Endothelial cell of umbilical vein (primary cell): ENCODE results near the gene VWA5A. TPM values are rescaled to one million over a fixed set of nuclear protein-coding genes. Genes with fewer than 3 reads are reported as not detected.

ENCODE experiments used
- BruUV-seq: library from RNA; stranded (reverse); fragments of 400-500 nt; replicated peaks from 2 replicates; lab custom pipeline; 2021; lab: Mats Ljungman, UMichigan
- CTCF ChIA-PET: fragments of 300-600, 350-600 bp; sonication (Branson Sonifier 250); formaldehyde crosslinking; loops from one replicate; lab custom pipeline; 2021; ENCODE audit warnings: antibody characterized with exemption, inconsistent platforms; lab: Charles Lee
- POLR2A ChIA-PET: fragments of 300-600, 350-600 bp; sonication (Branson Sonifier 250); formaldehyde crosslinking; loops from one replicate; lab custom pipeline; 2021; ENCODE audit warnings: antibody characterized with exemption, inconsistent platforms; lab: Charles Lee
- DNase-seq: peaks from one replicate; pipeline ENCODE4 v3.0.0-alpha.2; 2011; ENCODE audit warnings: low read depth, low spot score
- FAIRE-seq: peaks from 2 replicates; lab custom pipeline; 2011; peaks lifted over from hg19 to GRCh38; lab: Jason Lieb, UNC
- H2AFZ ChIP-seq: 2 replicates; pipeline ENCODE4 v1.6.0; 2012; ENCODE audit warnings: low read depth, low read length, control low read depth, inconsistent platforms
- H3K27ac ChIP-seq: 2 replicates; pipeline ENCODE4 v1.5.1; 2011; ENCODE audit warnings: low read depth, mild to moderate bottlenecking, control low read depth, low read length, moderate library complexity; ENCODE audit not compliant: insufficient read depth
- H3K27me3 ChIP-seq, 2 experiments: 2 replicates each; pipeline versions ENCODE4 v1.6.0 to v1.6.1; 2011; ENCODE audit warnings: low read length in 2 of 2, mixed read lengths in 1 of 2; ENCODE audit not compliant: control insufficient read depth in 2 of 2, insufficient read depth in 2 of 2
- H3K36me3 ChIP-seq, 2 experiments: 2 replicates in 1 of 2; 3 replicates in 1 of 2; pipeline ENCODE4 v1.5.1; 2011; ENCODE audit warnings: low read length in 2 of 2, mild to moderate bottlenecking in 1 of 2, moderate library complexity in 1 of 2; ENCODE audit not compliant: control insufficient read depth in 2 of 2, insufficient read depth in 2 of 2; ENCODE audit errors: extremely low read depth in 1 of 2
- H3K4me1 ChIP-seq: 3 replicates; pipeline ENCODE4 v1.5.1; 2011; ENCODE audit warnings: mild to moderate bottlenecking, low read length; ENCODE audit not compliant: control insufficient read depth, insufficient read depth; ENCODE audit errors: extremely low read depth
- H3K4me2 ChIP-seq: 2 replicates; pipeline ENCODE4 v1.6.1; 2011; ENCODE audit warnings: low read length, control low read depth, mixed read lengths; ENCODE audit not compliant: insufficient read depth
- H3K4me3 ChIP-seq, 3 experiments: fragments of 200-600 bp in 1 of 3; sonication (generic), shearing (Covaris generic) in 1 of 3; replicated peaks in 1 of 3; 2 replicates each; pipeline ENCODE4 v1.5.1; 2011 to 2016; ENCODE audit warnings: control low read depth in 3 of 3, low read length in 3 of 3, mild to moderate bottlenecking in 2 of 3, inconsistent platforms in 1 of 3, low read depth in 1 of 3, moderate library complexity in 1 of 3; ENCODE audit not compliant: insufficient read depth in 1 of 3
- H3K79me2 ChIP-seq: 2 replicates; pipeline ENCODE4 v1.6.0; 2012; ENCODE audit warnings: low read length, inconsistent platforms; ENCODE audit not compliant: control insufficient read depth, insufficient read depth
- H3K9ac ChIP-seq: replicated peaks from 2 replicates; pipeline ENCODE3; 2011; ENCODE audit warnings: low read length, control low read depth; ENCODE audit not compliant: insufficient read depth; ENCODE audit errors: extremely low read depth
- H3K9me1 ChIP-seq: replicated peaks from 3 replicates; pipeline ENCODE4 v1.6.0; 2011; ENCODE audit warnings: mild to moderate bottlenecking, low read length; ENCODE audit not compliant: control insufficient read depth, insufficient read depth; ENCODE audit errors: extremely low read depth
- H3K9me3 ChIP-seq: replicated peaks from 2 replicates; pipeline ENCODE4 v1.5.1; 2012; ENCODE audit warnings: low read length, inconsistent platforms; ENCODE audit not compliant: control insufficient read depth, insufficient read depth
- H4K20me1 ChIP-seq: replicated peaks from 2 replicates; pipeline ENCODE3; 2011; ENCODE audit warnings: mild to moderate bottlenecking, low read length; ENCODE audit not compliant: control insufficient read depth, insufficient read depth; ENCODE audit errors: extremely low read depth
- EZH2 ChIP-seq: IDR thresholded peaks from 2 replicates; pipeline ENCODE4 v1.6.1; 2012; ENCODE audit warnings: borderline replicate concordance, low read depth, mild to moderate bottlenecking, moderate library complexity, low read length, inconsistent platforms; ENCODE audit not compliant: severe bottlenecking
- FOS ChIP-seq: IDR thresholded peaks from 2 replicates; pipeline ENCODE4 v1.6.1; 2011; ENCODE audit warnings: mild to moderate bottlenecking, low read length, moderate library complexity, borderline replicate concordance; ENCODE audit not compliant: insufficient read depth
- GATA2 ChIP-seq: IDR thresholded peaks from 2 replicates; pipeline ENCODE4 v1.7.0; 2011; ENCODE audit warnings: low read depth, mild to moderate bottlenecking, moderate library complexity, mixed read lengths, low read length; ENCODE audit not compliant: insufficient read length, insufficient read depth
- JUN ChIP-seq: IDR thresholded peaks from 2 replicates; pipeline ENCODE4 v1.6.1; 2011; ENCODE audit warnings: borderline replicate concordance, low read depth; ENCODE audit not compliant: insufficient read length, insufficient read depth
- MAX ChIP-seq: IDR thresholded peaks from 2 replicates; pipeline ENCODE4 v1.6.1; 2011; ENCODE audit not compliant: insufficient read depth, insufficient read length
- MYC ChIP-seq: IDR thresholded peaks from one replicate; pipeline ENCODE4 v1.6.1; 2011; ENCODE audit warnings: mild to moderate bottlenecking, low read depth, low read length
- POLR2A ChIP-seq: IDR thresholded peaks from 2 replicates; pipeline ENCODE4 v1.6.1; 2012; ENCODE audit warnings: low read depth, mild to moderate bottlenecking, control low read depth, low read length
- POLR2AphosphoS5 ChIP-seq: IDR thresholded peaks from 2 replicates; pipeline ENCODE4 v1.6.1; 2012; ENCODE audit warnings: low read depth, mild to moderate bottlenecking, control low read depth, low read length, moderate library complexity; ENCODE audit not compliant: insufficient read depth
- dilution Hi-C: fragments of 300-500 bp; cut with MboI; formaldehyde crosslinking; loops from one replicate; pipeline ENCODE4 v1.15.0; 2019; ENCODE audit warnings: low sequenced_read_pairs; ENCODE audit not compliant: extremely low pct_ligation_motif_present
- intact Hi-C: fragments of 100-400 bp; cut with micrococcal nuclease; formaldehyde crosslinking; loops from one replicate; pipeline ENCODE4 v1.10.0; 2022
- polyA plus RNA-seq, 4 experiments: library from polyadenylated mRNA; depleted of rRNA in 3 of 4; stranded (reverse) in 3 of 4; unstranded in 1 of 4; fragments of >200 nt; gene quantifications; 2 replicates each; pipeline versions ENCODE4 v1.2.1 to v1.2.3, GENCODE V29; 2011 to 2012; ENCODE audit warnings: missing spikeins in 1 of 4
- total RNA-seq: library from RNA; stranded (reverse); gene quantifications from 2 replicates; pipeline ENCODE4 v1.2.3, GENCODE V29; 2021
- TF ChIP-seq, protein P1 (sequence below), 2 donors: IDR thresholded peaks; 1 replicate in 1 of 2; 2 replicates in 1 of 2; pipeline ENCODE4 v1.5.1; 2011; ENCODE audit warnings: low read length in 2 of 2, mild to moderate bottlenecking in 2 of 2, moderate library complexity in 2 of 2, control low read depth in 1 of 2, inconsistent platforms in 1 of 2, low read depth in 1 of 2; ENCODE audit not compliant: insufficient read depth in 1 of 2; ENCODE audit errors: extremely low read depth in 1 of 2

Gene VWA5A
- total and polyA plus RNA-seq, 2 donors (not counting 3 experiments of a cell fraction or from before 2014, with no cell fraction given) = 9.1 to 14.3 TPM

- CTCF ChIA-PET = interaction anchor here (1.6 kb wide), 1 partner anchor 20 kb away, joined by 4 read pairs; no protein-coding TSS in a partner anchor
- dilution Hi-C loops = no loop called here
Observed at GRCh38 chr11:124094731-124095130, 20.5 kb upstream of the VWA5A start.

More at GRCh38 chr11:124094731-124095130, 20.5 kb upstream of the VWA5A start:
- no peaks in the 10 kb centered on the region for H3K36me3 ChIP-seq
- intact Hi-C loops = no loop called here
- H3K27ac ChIP-seq = no peak overlapping the region
- H3K79me2 ChIP-seq = no peaks in the 10 kb centered on the region
- H2AFZ ChIP-seq = no peak overlapping the region
- H3K9ac ChIP-seq = no peak overlapping the region
- H3K27me3 ChIP-seq = peaks cover 2% of the 10 kb centered on the region in 2 experiments
- FAIRE-seq (no peak), DNase-seq (no peak)
- no peaks in the 10 kb centered on the region for H3K9me3 ChIP-seq
- no peak overlapping the region for H3K4me3 ChIP-seq
- POLR2A ChIA-PET = no interaction called here
- H3K4me1 ChIP-seq = no peaks in the 10 kb centered on the region
- no TSS peak for BruUV-seq
- TF ChIP-seq FOS (no peak), POLR2A (no peak), POLR2AphosphoS5 (no peak), JUN (no peak), MYC (no peak), EZH2 (no peak), GATA2 (no peak), MAX (no peak)
- TF ChIP-seq, protein P1, sequence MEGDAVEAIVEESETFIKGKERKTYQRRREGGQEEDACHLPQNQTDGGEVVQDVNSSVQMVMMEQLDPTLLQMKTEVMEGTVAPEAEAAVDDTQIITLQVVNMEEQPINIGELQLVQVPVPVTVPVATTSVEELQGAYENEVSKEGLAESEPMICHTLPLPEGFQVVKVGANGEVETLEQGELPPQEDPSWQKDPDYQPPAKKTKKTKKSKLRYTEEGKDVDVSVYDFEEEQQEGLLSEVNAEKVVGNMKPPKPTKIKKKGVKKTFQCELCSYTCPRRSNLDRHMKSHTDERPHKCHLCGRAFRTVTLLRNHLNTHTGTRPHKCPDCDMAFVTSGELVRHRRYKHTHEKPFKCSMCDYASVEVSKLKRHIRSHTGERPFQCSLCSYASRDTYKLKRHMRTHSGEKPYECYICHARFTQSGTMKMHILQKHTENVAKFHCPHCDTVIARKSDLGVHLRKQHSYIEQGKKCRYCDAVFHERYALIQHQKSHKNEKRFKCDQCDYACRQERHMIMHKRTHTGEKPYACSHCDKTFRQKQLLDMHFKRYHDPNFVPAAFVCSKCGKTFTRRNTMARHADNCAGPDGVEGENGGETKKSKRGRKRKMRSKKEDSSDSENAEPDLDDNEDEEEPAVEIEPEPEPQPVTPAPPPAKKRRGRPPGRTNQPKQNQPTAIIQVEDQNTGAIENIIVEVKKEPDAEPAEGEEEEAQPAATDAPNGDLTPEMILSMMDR (IDR thresholded peaks at IDR 0.05; ENCODE audit: extremely low read depth in 1 of 2, insufficient read depth in 1 of 2, low read depth in 1 of 2, low read length in 2 of 2) = no peak
- H3K9me1 ChIP-seq = no peaks in the 10 kb centered on the region
- no peak overlapping the region for H3K4me2 ChIP-seq
- no peaks in the 10 kb centered on the region for H4K20me1 ChIP-seq
